IMR-90 (cell line): ENCODE results near the gene LRRC4C.

Experiments
- CHD1 ChIP-seq: IDR thresholded peaks from 2 replicates; pipeline ENCODE4 v1.6.1; 2012; ENCODE audit warnings: low read depth, low read length, improper control_type of control experiment
- CTCF ChIP-seq: conservative IDR thresholded peaks from 2 replicates; pipeline ENCODE4 v1.5.1; 2012; ENCODE audit warnings: mild to moderate bottlenecking, low read depth, low read length, improper control_type of control experiment

GRCh38 chr11:40080434-40080833, 1379.0 kb downstream of the LRRC4C start:
- TF ChIP-seq CHD1 (no peak), CTCF (no peak)
